Kidney tubule cell (primary cell): ENCODE measurements around the gene CSF3R.

Source experiments
- DNase-seq: peaks from one replicate; pipeline ENCODE4 v3.0.0-alpha.2; 2018; ENCODE audit warnings: low spot score

CSF3R gene

GRCh38 chr1:36457691-36458090 is 25.0 kb downstream of the CSF3R start:
- DNase-seq, result no peak

GRCh38 chr1:36456391-36456928 is 26.3 kb downstream of the CSF3R start:
- DNase-seq, result no peak

DNA sequence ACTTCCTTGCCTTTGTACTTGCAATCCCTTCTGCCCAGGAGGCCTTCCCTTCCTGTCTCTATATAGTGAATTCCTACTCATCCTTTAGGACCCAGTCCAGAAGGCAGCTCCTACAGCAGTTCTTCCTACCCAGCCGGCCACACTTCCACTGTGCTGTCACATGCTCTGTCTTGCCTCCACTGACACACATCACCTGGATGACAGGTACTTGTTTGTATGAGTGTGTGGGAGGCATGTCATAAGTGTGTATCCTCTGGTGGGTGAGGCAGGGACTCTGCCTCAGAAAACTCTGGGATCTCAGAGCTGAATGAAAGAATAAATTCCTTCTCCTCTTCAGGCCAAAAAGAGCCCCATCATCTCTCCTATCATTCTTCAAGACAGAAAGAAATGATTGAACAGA is 27.3 kb downstream of the CSF3R start:
- no peak for DNase-seq

GRCh38 chr1:36453600-36454388 is 28.9 kb downstream of the CSF3R start:
- DNase-seq, result no peak

- no peak for DNase-seq
Observed at GRCh38 chr1:36453051-36453450, 29.7 kb downstream of the CSF3R start.

- DNase-seq, result no peak
Observed at GRCh38 chr1:36450919-36451305, 31.8 kb downstream of the CSF3R start.

GRCh38 chr1:36450270-36450918 is 32.3 kb downstream of the CSF3R start, which contains the start of gene OSCP1:
OSCP1 (minus strand) TSS chr1:36450451; CDS start chr1:36450369, 82 bp downstream.
- peak; percentile 96 for DNase-seq

- no peak for DNase-seq
Observed at GRCh38 chr1:36448530-36449056, 34.1 kb downstream of the CSF3R start.

- no peak for DNase-seq
Observed at GRCh38 chr1:36447450-36447849, 35.3 kb downstream of the CSF3R start.

DNA sequence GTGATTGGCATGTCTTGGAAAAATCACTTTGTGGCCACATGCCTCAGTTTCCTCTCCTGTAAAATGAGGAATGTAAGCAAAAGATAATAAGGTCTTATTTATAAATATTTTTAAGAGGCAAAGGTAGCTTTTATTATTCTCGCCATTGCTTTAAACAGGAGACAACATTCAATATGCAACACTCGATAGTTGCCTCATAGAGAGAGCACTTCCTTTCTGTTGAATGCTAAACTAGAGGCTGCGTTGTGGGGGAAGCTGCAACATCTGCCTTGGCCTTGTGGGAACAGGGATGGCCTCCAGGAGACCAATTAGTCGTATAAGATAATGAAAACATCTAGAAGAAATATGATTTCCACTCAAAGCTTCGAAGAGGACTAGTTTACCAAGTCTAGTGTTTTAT is 36.0 kb downstream of the CSF3R start:
- DNase-seq, result no peak

DNA sequence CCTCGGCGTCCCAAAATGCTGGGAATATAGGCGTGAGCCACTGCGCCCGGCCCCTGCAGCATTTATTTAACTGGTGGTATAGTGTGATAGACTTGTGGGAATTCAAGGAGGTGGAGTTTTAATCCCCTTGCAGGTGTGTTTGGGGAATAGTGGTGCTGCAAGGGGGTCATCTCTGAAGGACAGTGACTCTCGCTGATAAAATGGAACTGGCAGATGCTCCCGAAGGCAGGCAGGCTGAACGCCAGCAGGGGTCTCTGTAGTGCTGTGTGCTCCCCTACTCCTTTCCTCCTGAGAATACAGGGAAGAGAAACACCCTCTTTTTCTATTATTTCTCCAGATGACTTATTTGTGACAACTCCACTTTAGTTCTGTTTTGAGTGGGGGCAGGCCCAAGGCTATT is 36.4 kb downstream of the CSF3R start:
- no peak for DNase-seq

DNA sequence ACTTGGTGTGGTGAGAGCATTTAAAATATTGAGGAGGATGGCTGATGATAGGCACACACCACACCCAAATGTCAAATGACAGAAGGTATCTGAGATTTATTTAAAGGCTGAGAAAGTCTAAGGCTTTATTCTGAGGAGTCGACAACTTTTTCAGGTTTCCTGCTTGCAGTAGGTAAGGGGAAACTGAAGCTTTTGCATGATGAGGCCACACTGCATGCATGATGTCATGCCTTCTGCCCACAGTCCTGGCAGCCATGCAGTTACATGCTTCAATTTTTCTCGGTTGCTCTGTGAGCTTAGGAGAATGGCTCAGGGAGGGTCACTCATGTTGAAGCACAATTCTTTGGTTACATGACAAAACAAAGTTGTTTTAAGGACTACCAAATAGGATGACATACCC is 39.4 kb downstream of the CSF3R start:
- no peak for DNase-seq

- DNase-seq, result no peak
Observed at GRCh38 chr1:36442337-36442736, 40.4 kb downstream of the CSF3R start.

DNA sequence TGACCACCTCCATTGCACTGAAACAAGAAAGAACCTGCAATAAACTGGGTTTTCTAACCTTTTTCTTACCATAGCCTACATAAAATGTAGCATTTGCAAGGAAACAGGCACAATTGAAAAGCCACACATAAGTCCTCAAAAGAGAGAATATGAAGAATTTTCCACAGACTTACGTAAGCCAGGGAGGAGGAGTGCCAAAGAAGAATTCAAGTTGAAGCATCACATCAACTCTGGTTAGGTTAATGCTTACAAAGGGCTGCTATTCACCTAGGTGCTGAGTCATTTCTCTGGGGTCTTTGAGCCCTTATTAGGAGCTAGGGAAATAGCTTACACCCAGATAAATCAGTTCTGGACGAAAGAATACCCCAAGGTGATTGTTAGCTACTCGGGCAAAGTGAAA is 42.1 kb downstream of the CSF3R start:
- DNase-seq, result no peak

GRCh38 chr1:36440044-36440443 is 42.7 kb downstream of the CSF3R start:
- DNase-seq, result no peak

DNA sequence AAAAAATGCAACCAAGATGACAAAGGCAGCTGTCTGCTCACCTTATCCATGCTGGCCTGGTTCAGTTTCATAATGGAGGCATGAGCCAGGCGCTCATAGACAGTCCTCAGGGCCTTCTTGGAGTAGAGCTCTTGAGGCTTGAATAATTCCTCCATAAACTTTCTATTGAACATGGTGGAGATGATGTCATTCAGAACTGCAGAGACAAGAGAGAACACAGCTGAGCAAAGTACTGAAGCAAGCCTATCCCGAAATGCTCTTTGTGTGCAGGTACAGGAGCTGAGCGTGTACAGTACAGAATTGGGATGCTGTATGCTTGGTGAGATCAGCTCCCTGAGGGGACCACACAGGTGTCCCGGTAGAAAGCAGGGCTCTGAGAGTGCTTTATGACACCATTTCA is 44.0 kb downstream of the CSF3R start:
- DNase-seq, result no peak

DNA sequence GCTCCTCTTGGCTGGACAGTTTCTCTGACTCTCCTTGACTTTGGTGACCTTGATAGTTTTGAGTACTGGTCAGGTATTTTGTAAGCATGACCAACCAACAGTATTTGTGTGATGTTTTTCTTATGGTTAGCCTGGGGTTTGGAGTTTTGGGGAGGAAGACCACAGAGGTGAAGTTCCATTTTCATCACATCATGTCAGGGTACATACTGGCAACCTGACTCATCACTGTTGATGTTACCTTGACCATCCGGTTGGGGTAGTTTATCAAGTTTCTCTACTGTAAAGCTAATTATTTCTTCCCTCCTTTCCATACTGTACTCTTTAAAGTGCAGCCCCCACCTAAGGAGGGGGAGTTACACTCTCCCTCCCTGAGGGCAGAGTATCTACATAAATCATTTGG is 45.9 kb downstream of the CSF3R start:
- DNase-seq, result peak; percentile 96

DNA sequence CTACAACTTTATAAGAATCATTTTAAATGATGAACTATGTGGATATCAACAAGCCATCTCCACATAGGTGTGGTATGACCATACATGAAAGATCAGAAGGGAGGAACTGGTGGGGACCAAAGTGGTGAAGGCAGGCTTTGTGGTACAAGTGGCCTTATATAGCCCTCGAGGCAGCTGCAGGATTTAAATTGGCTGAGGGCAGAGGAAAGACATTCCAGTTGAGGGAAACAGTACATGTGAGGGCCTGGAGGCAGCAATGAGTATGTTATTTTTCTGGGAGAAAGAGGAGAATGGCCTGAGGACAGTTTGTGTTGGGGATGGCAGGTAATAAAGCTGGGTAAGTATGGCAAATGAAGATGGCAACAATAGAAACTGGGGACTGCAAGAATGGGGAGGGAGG is 49.6 kb downstream of the CSF3R start:
- DNase-seq, result no peak

GRCh38 chr1:36432616-36433015 is 50.1 kb downstream of the CSF3R start:
- DNase-seq, result peak; percentile 82

GRCh38 chr1:36425791-36426190 is 56.9 kb downstream of the CSF3R start:
- peak; percentile 17 for DNase-seq

- no peak for DNase-seq
Observed at GRCh38 chr1:36421649-36422048, 61.1 kb downstream of the CSF3R start.

GRCh38 chr1:36420836-36421317 is 61.8 kb downstream of the CSF3R start:
- peak; percentile 84 for DNase-seq

DNA sequence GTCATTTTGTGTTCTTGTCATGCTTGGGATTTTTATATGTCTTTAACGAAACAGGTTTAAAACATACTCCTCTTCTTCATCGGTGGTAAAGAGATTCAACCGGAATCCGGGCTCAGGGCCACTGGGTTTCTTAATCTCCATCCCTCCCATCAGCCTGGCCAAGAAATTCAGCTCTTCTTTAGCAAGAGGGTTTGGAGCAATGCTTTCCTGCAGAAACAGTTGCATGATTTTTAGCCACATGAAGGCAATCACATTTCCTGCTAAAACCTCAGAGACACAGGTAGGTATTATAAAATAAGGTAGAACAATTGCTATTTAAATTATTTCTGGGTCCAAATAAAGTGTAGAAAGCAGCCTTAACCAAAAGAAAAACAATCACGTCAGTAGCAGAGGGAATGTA is 62.3 kb downstream of the CSF3R start:
- DNase-seq, result no peak
